GM12891 (cell line): ENCODE measurements around the gene NOSIP.

Experiments used
- POLR2A ChIP-seq: IDR thresholded peaks from 2 replicates; pipeline ENCODE4 v1.6.1; 2011; ENCODE audit warnings: low read depth, low read length, control low read depth
- POLR2AphosphoS5 ChIP-seq: IDR thresholded peaks from 2 replicates; pipeline ENCODE4 v1.6.1; 2011; ENCODE audit warnings: low read depth, low read length, control low read depth

DNA sequence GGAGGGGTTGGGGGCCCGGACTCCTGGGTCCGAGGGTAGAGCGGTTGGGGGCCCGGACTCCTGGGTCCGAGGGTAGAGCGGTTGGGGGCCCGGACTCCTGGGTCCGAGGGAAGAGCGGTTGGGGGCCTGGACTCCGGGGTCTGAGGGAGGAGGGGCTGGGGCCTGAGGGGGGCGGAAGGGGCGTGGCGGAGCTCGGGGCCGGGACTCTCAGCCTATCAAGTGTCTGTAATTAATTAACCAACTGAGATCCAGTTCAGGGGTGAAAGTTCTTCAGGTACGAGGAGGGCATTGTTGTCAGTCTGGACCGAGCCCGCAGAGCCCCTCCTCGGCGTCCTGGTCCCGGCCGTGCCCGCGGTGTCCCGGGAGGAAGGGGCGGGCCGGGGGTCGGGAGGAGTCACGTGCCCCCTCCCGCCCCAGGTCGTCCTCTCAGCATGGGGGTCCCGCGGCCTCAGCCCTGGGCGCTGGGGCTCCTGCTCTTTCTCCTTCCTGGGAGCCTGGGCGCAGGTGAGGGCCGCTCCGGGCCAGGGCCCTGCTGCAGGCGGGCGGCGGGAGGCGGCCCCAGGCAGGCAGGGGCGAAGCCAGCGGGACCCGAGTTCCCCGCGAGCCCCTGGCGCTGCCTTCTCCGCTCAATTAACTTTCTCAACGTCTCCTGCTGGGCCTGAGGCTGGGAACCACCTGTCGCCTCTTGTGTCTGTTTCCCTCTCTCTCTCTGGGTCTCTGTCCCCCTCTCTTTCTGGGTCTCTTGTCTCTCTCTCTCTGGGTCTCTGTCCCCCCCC is 67.2 kb downstream of the NOSIP start:
- TF ChIP-seq POLR2A, result no peak
- no peak for TF ChIP-seq POLR2AphosphoS5
